ENCODE results near the gene RXRA. TPM values are rescaled to one million over a fixed set of nuclear protein-coding genes. Genes with fewer than 3 reads are reported as not detected.

RXRA gene
- total and polyA plus RNA-seq, 2 of the 13 experiments (the other 11 are each of a cell fraction or from before 2014, with no cell fraction given): 18.9 to 29.2 TPM

- TF ChIP-seq ZNF709 (CRISPR knock-in tag; IDR thresholded peaks at IDR 0.05) (no peak), ETV5 (CRISPR knock-in tag; IDR thresholded peaks at IDR 0.05; ENCODE audit: borderline replicate concordance) (peak; percentile 75), ZFX (CRISPR knock-in tag; IDR thresholded peaks at IDR 0.05; ENCODE audit: low read depth) (peak; percentile 61; the same call in 1 of the 2 replicates), SOX13 (IDR thresholded peaks at IDR 0.05) (no peak), SOX13 (CRISPR knock-in tag; conservative IDR thresholded peaks at IDR 0.05 in 1 of 2, IDR thresholded peaks at IDR 0.05 in 1 of 2) (no peak), NFKB2 (CRISPR knock-in tag; IDR thresholded peaks at IDR 0.05; ENCODE audit: borderline replicate concordance) (peak; percentile 44; the same call in 1 of the 2 replicates), HNF1A (IDR thresholded peaks at IDR 0.05; ENCODE audit: low read depth) (no peak), HNF1A (CRISPR knock-in tag; IDR thresholded peaks at IDR 0.05; ENCODE audit: borderline replicate concordance) (peak; percentile 24; the same call in 1 of the 2 replicates), ZNF326 (CRISPR knock-in tag; IDR thresholded peaks at IDR 0.05; ENCODE audit: borderline replicate concordance) (no peak), E2F5 (CRISPR knock-in tag; conservative IDR thresholded peaks at IDR 0.05) (0 out of 2 replicates have a peak, but pooled peaks have one; percentile 26), GABPA (IDR thresholded peaks at IDR 0.05; ENCODE audit: low read depth, low read length) (no peak), GABPA (CRISPR knock-in tag; IDR thresholded peaks at IDR 0.05; ENCODE audit: low read depth) (peak; percentile 55), KAT8 (CRISPR knock-in tag; IDR thresholded peaks at IDR 0.05) (0 out of 2 replicates have a peak, but pooled peaks have one; percentile 35), ZNF121 (CRISPR knock-in tag; IDR thresholded peaks at IDR 0.05) (peak; percentile 20; the same call in 1 of the 2 replicates), KDM1A (CRISPR knock-in tag; IDR thresholded peaks at IDR 0.05) (no peak)
- TF ChIP-seq, protein P1, sequence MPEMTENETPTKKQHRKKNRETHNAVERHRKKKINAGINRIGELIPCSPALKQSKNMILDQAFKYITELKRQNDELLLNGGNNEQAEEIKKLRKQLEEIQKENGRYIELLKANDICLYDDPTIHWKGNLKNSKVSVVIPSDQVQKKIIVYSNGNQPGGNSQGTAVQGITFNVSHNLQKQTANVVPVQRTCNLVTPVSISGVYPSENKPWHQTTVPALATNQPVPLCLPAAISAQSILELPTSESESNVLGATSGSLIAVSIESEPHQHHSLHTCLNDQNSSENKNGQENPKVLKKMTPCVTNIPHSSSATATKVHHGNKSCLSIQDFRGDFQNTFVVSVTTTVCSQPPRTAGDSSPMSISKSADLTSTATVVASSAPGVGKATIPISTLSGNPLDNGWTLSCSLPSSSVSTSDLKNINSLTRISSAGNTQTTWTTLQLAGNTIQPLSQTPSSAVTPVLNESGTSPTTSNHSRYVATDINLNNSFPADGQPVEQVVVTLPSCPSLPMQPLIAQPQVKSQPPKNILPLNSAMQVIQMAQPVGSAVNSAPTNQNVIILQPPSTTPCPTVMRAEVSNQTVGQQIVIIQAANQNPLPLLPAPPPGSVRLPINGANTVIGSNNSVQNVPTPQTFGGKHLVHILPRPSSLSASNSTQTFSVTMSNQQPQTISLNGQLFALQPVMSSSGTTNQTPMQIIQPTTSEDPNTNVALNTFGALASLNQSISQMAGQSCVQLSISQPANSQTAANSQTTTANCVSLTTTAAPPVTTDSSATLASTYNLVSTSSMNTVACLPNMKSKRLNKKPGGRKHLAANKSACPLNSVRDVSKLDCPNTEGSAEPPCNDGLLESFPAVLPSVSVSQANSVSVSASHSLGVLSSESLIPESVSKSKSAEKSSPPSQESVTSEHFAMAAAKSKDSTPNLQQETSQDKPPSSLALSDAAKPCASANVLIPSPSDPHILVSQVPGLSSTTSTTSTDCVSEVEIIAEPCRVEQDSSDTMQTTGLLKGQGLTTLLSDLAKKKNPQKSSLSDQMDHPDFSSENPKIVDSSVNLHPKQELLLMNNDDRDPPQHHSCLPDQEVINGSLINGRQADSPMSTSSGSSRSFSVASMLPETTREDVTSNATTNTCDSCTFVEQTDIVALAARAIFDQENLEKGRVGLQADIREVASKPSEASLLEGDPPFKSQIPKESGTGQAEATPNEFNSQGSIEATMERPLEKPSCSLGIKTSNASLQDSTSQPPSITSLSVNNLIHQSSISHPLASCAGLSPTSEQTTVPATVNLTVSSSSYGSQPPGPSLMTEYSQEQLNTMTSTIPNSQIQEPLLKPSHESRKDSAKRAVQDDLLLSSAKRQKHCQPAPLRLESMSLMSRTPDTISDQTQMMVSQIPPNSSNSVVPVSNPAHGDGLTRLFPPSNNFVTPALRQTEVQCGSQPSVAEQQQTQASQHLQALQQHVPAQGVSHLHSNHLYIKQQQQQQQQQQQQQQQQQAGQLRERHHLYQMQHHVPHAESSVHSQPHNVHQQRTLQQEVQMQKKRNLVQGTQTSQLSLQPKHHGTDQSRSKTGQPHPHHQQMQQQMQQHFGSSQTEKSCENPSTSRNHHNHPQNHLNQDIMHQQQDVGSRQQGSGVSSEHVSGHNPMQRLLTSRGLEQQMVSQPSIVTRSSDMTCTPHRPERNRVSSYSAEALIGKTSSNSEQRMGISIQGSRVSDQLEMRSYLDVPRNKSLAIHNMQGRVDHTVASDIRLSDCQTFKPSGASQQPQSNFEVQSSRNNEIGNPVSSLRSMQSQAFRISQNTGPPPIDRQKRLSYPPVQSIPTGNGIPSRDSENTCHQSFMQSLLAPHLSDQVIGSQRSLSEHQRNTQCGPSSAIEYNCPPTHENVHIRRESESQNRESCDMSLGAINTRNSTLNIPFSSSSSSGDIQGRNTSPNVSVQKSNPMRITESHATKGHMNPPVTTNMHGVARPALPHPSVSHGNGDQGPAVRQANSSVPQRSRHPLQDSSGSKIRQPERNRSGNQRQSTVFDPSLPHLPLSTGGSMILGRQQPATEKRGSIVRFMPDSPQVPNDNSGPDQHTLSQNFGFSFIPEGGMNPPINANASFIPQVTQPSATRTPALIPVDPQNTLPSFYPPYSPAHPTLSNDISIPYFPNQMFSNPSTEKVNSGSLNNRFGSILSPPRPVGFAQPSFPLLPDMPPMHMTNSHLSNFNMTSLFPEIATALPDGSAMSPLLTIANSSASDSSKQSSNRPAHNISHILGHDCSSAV (CRISPR knock-in tag; IDR thresholded peaks at IDR 0.05; ENCODE audit: borderline replicate concordance): 0 out of 2 replicates have a peak, but pooled peaks have one; percentile 44
These were observed 117.2 kb downstream of the RXRA start (continued) for GRCh38 chr9:134443174-134444037.
